ENCODE measurements around the gene PTPRK. TPM values are rescaled to one million over a fixed set of nuclear protein-coding genes. Genes with fewer than 3 reads are reported as not detected.
A peak's percentile ranks its signal among the peaks of the same experiment; 100 is the strongest.

The PTPRK gene
- total and polyA plus RNA-seq, 2 of the 8 experiments (the other 6 are each of a cell fraction or from before 2014, with no cell fraction given): 11.4 to 47.3 TPM

- no peak overlapping the region for H2BK12ac ChIP-seq (ENCODE audit: low read depth, low read length)
- no peak overlapping the region for H2BK15ac ChIP-seq (ENCODE audit: low read length)
- H3K4me2 ChIP-seq (ENCODE audit: insufficient read depth in 1 of 2, low read depth in 2 of 2, low read length in 2 of 2): no peak overlapping the region
- H2BK5ac ChIP-seq (ENCODE audit: low read depth, low read length): no peak overlapping the region
- WGBS, 2 experiments (ENCODE audit: extremely low coverage in 1 of 2, insufficient coverage in 1 of 2, insufficient read length in 1 of 2, insufficient replicate concordance in 2 of 2, low coverage in 1 of 2, low lambda C conversion rate in 2 of 2, missing lambda C conversion rate in 1 of 2): 83% methylated on average over 6 of the region's 6 CpGs; no CpG with 5 or more reads in 1 of the 2 experiments
- no peak overlapping the region for H4K5ac ChIP-seq (ENCODE audit: insufficient read length, low read depth, low read length)
- H3K4me1 ChIP-seq (replicated peaks in 1 of 4; ENCODE audit: control insufficient read depth in 3 of 4, insufficient read depth in 4 of 4, low read length in 3 of 4): no peaks in the 10 kb centered on the region
- no peaks in the 10 kb centered on the region for H3K23me2 ChIP-seq (ENCODE audit: low read depth, low read length)
- H4K8ac ChIP-seq (ENCODE audit: extremely low read depth, insufficient read depth, low read length): no peak overlapping the region
- H3K18ac ChIP-seq (ENCODE audit: extremely low read depth, low read length): no peak overlapping the region
- no peak overlapping the region for H3K56ac ChIP-seq (replicated peaks; ENCODE audit: insufficient read length, low read depth, low read length)
- H2BK120ac ChIP-seq (replicated peaks; ENCODE audit: low read depth, low read length): no peak overlapping the region
- no peak overlapping the region for H3K23ac ChIP-seq (ENCODE audit: insufficient read length)
- no peak overlapping the region for H2AFZ ChIP-seq (ENCODE audit: low read length)
- no peaks in the 10 kb centered on the region for H3K79me2 ChIP-seq (ENCODE audit: control insufficient read depth in 1 of 2, insufficient read depth in 2 of 2, low read length in 2 of 2)
- ChIA-PET CTCF (ENCODE audit: partially characterized antibody) (interaction anchor here (0.7 to 1.9 kb wide), 13 partner anchors 9 to 497 kb away, joined by 3 to 9 read pairs (median 4); partner anchors contain the start of gene THEMIS), POLR2A (ENCODE audit: partially characterized antibody) (no interaction called here)
- H3K4ac ChIP-seq (replicated peaks; ENCODE audit: insufficient read length, low read depth, low read length): no peak overlapping the region
- no peaks in the 10 kb centered on the region for H3K9me3 ChIP-seq (ENCODE audit: insufficient read depth in 2 of 2, low read depth in 1 of 2, low read length in 1 of 2)
- DNase-seq (ENCODE audit: low read depth in 1 of 2, low spot score in 2 of 2): peak in 1 of 2 experiments; percentile 1
- no peak overlapping the region for H3K14ac ChIP-seq (ENCODE audit: insufficient read length)
- H3K36me3 ChIP-seq (ENCODE audit: control insufficient read depth in 2 of 4, insufficient read depth in 4 of 4, low read length in 3 of 4): no peaks in the 10 kb centered on the region
- no peak overlapping the region for H3K4me3 ChIP-seq (ENCODE audit: extremely low read depth in 1 of 4, insufficient read depth in 2 of 4, low read depth in 3 of 4, low read length in 4 of 4)
- no peak overlapping the region for H3K27ac ChIP-seq (ENCODE audit: low read depth, low read length)
- H2BK20ac ChIP-seq (ENCODE audit: low read length): no peak overlapping the region
- H4K20me1 ChIP-seq (replicated peaks in 1 of 2; ENCODE audit: control insufficient read depth in 1 of 2, insufficient read depth in 2 of 2, low read length in 2 of 2): no peaks in the 10 kb centered on the region
- H3K27me3 ChIP-seq (replicated peaks in 1 of 4; ENCODE audit: control insufficient read depth in 3 of 4, extremely low read depth in 1 of 4, insufficient read depth in 3 of 4, low read length in 3 of 4): no peaks in the 10 kb centered on the region
- H3K9ac ChIP-seq (replicated peaks in 1 of 4; ENCODE audit: extremely low read depth in 1 of 4, low read depth in 3 of 4, low read length in 3 of 4): no peak overlapping the region
- H3K79me1 ChIP-seq (ENCODE audit: low read depth, low read length): no peaks in the 10 kb centered on the region
- no peak overlapping the region for H2AK5ac ChIP-seq (ENCODE audit: low read depth, low read length)
- no peak overlapping the region for H4K91ac ChIP-seq (replicated peaks; ENCODE audit: insufficient read length, low read length)
- peak; percentile 19 for FAIRE-seq
- no peak for TF ChIP-seq GABPA (IDR thresholded peaks at IDR 0.05; ENCODE audit: borderline replicate concordance, insufficient read depth, low read length)
- TF ChIP-seq SP2 (IDR thresholded peaks at IDR 0.05; ENCODE audit: low read length): no peak
- no peak for TF ChIP-seq BCL11A (IDR thresholded peaks at IDR 0.05; ENCODE audit: low read depth in 2 of 2, low read length in 2 of 2)
- peak in 2 of 3 experiments; percentile 31 to 52; a peak in 3 of 4 replicates for TF ChIP-seq CTCF (IDR thresholded peaks at IDR 0.05; ENCODE audit: control extremely low read depth in 1 of 3, insufficient read depth in 1 of 3, low read depth in 1 of 3, low read length in 3 of 3)
- no peak for TF ChIP-seq RXRA (IDR thresholded peaks at IDR 0.05; ENCODE audit: insufficient read depth, low read depth, low read length)
- TF ChIP-seq TEAD4 (IDR thresholded peaks at IDR 0.05; ENCODE audit: low read depth, low read length): 0 out of 2 replicates have a peak, but pooled peaks have one; percentile 35
- TF ChIP-seq RAD21 (IDR thresholded peaks at IDR 0.05 in 1 of 2, conservative IDR thresholded peaks at IDR 0.05 in 1 of 2; ENCODE audit: low read depth in 2 of 2, low read length in 2 of 2): peak; percentile 34 to 46; a peak in 3 of 4 replicates
Observed at GRCh38 chr6:127956260-127956888, 564.0 kb downstream of the PTPRK start.
